ENCODE data around the gene CUL5. TPM values are rescaled to one million over a fixed set of nuclear protein-coding genes. Genes with fewer than 3 reads are reported as not detected.
"Not testable (repeated sequence)": the region's sequence is repeated elsewhere in the genome, so short reads cannot be mapped to it uniquely, and the experiment has no call there.

CUL5 gene
- total RNA-seq, 1 experiment from 2014 or later, result 36.6 TPM

DNA sequence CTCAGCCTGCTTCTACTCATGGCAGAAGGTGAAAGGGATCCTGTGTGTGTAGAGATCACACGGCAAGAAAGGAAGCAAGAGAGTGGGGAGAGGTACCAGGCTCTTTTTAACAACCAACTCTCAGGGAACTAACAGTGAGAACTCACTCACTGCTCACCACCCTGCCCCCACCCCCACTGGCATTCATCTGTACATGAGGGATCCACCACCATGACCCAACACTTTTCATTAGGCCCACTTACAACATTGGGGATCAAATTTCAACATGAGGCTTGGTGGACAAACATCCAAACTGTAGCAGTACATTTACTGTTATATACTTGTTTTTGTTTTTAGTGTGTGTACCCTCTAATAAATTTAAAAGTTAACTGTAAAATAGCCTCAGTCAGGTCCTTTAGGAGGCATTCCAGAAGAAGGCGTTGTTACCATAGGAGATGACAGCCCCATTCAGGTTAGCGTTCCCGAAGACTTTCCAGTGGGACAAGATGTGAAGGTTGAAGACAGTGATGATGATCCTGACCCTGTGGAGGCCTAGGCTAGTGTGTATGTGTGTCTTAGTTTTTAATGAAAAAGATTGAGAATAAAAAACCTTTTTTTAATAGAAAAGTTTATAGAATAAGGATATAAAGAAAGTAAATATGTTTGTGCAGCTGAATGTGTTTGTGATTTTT lies 11.3 kb downstream of the CUL5 start:
- no peak for DNase-seq (ENCODE audit: low spot score)

- no peak for DNase-seq (ENCODE audit: low spot score)
Measured at GRCh38 chr11:108025387-108026080, 16.8 kb downstream of the CUL5 start.

DNA sequence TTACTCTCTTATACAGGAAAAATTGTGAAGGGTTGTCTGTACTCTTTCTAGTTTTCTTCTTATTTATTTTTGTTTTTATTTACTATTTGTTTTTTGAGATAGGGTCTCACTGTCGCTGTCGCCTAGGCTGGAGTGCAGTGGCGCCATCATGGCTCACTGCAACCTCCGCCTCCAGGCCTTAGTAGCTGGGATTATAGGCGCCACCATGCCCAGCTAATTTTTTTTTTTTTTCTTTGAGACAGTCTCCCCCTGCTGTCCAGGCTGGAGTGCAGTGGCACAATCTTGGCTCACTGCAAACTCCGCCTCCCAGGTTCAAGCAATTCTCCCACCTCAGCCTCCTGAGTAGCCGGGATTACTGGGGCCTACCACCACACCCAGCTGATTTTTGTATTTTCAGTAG lies 18.4 kb downstream of the CUL5 start:
- no peak for DNase-seq (ENCODE audit: low spot score)

GRCh38 chr11:108028822-108029441 lies 20.2 kb downstream of the CUL5 start:
- DNase-seq (ENCODE audit: low spot score), result not testable (repeated sequence)

GRCh38 chr11:108031604-108032003 lies 22.9 kb downstream of the CUL5 start:
- DNase-seq (ENCODE audit: low spot score), result not testable (repeated sequence)

- DNase-seq (ENCODE audit: low spot score), result no peak
Measured at GRCh38 chr11:108032800-108033199, 24.1 kb downstream of the CUL5 start.

GRCh38 chr11:108034034-108034433 lies 25.3 kb downstream of the CUL5 start:
- no peak for DNase-seq (ENCODE audit: low spot score)

DNA sequence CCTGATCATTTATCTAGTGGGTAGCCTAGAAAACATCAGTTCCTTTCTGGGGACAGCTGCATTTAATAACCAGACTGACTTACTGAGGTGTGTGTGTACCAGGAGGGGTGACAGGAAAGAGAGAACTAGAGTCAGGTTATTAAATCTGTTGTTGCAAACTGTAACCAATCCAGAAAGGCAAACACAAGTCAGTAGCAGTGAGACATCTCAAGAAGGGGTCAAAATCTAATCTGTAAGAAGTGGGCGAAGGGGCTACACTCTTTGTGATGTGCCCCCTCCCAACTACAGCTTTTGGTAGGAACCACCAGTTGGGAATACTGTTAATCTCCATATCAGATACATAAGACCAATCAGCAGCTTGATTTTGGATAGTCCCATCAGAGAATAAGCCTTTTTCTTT lies 26.3 kb downstream of the CUL5 start:
- no peak for DNase-seq (ENCODE audit: low spot score)

DNA sequence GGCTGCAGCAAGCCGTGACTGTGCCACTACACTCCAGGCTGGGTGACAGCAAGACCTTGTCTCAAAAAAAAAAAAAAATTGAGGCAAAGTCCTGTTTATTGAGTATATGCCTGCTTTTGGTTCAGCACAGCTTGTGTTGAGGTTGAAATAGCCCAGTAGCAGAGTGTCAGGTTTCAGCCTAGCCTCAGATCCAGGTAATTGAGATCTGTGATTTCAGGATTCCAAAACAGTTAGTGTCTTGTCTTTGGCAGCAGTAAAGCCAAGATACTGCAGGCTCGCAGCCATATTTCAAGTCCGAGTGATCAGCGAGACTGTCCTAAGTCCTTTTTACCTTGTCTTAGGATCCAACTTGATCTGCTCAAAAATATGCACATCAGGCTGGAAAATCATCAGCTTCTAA lies 27.0 kb downstream of the CUL5 start:
- no peak for DNase-seq (ENCODE audit: low spot score)

DNA sequence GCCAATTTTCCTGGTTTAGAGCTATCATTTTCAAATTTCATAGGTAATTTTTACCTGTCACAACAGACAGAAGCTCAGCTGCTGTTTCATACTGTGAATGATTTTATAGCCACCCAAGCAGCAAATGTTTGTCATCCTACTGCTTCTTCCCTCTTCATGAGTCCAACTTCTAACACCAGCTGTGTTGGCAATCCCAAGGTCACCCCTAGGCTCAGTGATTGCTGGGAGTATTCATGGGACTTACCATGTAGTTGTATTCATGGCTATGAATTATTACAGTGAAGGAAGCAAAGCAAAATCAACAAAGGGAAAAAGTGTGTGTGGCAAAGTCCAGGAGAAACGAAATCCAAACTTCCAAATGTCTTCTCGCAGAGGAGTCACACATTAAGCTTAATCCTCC lies 28.5 kb downstream of the CUL5 start:
- no peak for DNase-seq (ENCODE audit: low spot score)

GRCh38 chr11:108037636-108038035 lies 28.9 kb downstream of the CUL5 start:
- no peak for DNase-seq (ENCODE audit: low spot score)

DNA sequence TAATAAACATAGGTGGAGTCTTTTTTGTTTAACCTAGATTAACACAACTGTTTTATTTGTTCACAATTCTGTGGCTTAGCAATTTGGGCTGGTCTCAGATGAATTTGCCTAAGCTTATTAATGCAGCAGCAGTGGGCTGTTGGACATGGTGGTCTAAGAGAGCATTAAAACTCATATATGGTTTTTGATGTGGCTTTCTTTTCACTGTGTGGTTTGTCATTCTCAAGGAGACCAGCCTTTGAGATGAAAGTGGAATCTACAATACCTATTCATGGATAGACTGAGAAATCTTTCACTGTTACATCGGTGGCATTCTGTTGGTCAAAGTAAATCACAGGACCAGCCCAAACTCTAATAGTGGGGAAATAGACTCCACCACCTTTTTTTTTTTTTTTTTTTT lies 39.6 kb downstream of the CUL5 start:
- DNase-seq (ENCODE audit: low spot score), result no peak

DNA sequence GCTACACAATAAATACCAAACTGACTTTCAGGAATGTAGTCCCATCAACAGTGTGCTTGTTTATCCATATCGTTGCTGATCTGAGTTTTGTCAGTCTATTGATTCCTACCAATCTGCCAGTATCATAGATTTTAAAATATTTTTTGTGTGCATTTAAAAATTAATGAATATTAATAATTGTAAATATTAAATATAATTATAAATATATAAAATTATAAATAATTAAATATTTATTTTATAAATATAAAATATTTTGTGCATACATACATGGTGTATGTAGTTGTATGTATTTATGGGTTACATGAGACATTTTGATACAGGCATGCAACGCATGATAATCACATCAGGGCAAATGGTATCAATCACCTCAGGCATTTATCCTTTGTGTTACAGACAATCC lies 53.6 kb downstream of the CUL5 start:
- no peak for DNase-seq (ENCODE audit: low spot score)

- DNase-seq (ENCODE audit: low spot score), result no peak
Measured at GRCh38 chr11:108063410-108063809, 54.7 kb downstream of the CUL5 start.

DNA sequence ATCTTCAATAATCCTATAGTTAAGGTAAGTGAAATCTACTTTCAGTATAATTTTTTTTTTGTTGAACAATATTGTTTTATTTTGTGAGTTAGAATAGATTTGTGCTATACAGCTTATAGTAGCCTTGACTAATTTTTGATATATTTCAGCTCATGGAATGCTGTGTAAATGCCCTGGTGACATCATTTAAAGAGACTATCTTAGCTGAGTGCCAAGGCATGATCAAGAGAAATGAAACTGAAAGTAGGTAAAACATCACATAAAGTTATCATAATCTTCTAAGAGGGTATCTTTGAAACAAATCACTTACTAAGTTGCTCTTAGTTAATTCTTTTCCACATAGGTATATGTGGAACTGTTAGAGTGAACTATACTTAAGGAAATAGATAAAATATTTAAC lies 61.2 kb downstream of the CUL5 start:
- DNase-seq (ENCODE audit: low spot score), result no peak

GRCh38 chr11:108084811-108085210 lies 76.1 kb downstream of the CUL5 start:
- no peak for DNase-seq (ENCODE audit: low spot score)

DNA sequence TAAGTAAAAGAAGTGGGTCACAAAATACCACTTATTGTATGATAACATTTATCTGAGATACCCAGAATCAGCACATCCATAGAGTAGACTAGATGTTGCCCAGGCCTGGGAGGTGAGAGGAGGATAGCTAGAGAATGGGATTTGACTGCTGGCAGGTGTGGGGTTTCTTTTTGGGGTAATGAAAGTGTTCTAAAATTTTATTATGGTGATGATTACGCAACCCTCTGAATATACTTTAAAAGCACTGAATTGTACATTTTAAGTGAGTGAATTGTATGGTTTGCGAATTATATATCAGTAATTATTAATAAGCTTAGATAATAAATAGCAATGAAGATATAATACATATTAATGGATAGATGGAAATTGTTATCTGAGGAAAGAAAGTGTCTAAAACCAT lies 77.0 kb downstream of the CUL5 start:
- DNase-seq (ENCODE audit: low spot score), result no peak

DNA sequence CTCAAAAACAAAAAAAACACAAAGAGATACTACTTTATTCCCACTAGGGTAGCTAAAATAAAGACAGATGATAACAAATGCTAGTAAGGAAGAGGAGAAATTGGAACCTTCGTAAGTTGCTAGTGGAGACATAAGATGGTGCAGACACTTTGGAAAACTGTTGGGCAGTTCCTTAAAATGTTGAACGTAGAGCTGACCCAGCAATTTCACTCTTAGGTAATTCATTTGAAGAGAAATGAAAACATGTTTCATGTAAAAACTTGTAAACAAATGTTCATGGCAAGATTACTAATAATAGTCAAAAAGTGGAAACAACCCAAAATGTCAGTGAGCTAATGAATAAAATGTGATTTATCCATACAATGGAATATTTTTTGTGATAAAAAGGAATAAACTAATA lies 83.4 kb downstream of the CUL5 start:
- no peak for DNase-seq (ENCODE audit: low spot score)

GRCh38 chr11:108093128-108093904 lies 84.6 kb downstream of the CUL5 start:
- DNase-seq (ENCODE audit: low spot score), result no peak

DNA sequence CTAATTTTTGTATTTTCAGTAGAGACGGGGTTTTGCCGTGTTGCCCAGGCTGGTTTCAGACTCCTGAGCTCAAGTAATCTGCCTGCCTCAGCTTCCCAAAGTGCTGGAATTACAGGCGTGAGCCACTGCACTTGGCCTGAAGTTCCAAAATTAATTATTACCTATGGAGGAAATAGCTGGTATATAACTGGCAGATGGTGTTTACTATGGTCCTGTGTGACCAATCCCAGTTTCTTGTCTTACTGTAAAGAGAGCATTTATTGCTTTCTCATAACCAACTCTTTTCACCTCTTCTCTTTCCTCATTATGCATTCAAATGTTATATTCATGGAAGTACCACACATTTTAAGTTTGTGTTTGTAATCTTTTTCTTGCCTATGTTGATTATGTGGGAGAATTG lies 88.5 kb downstream of the CUL5 start:
- no peak for DNase-seq (ENCODE audit: low spot score)

- DNase-seq (ENCODE audit: low spot score), result no peak
Measured at GRCh38 chr11:108101090-108101775, 92.5 kb downstream of the CUL5 start.

DNA sequence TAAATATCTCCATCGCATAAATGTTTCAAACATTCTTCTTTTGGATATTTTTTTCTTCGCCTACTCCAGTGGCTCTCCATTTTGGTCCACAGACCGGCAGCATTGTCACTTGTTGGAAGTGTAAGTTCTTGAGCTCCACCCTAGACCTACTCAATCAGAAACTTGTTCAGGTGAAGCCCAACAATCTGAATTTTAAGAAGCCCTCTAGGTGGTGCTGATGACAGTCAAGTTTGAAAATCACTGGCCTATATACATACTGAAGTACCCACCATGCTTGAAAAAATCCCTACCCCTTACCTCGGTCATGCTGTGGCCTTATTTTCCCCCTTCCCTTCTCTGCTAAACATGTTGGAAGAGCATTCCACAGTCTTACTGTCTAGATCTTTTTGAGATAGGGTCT lies 102.4 kb downstream of the CUL5 start:
- DNase-seq (ENCODE audit: low spot score), result no peak

Measured in HT-29 (cell line).